Upper lobe of left lung (tissue), 6 donors: ENCODE results near the gene TMED10. TPM values are rescaled to one million over a fixed set of nuclear protein-coding genes. Genes with fewer than 3 reads are reported as not detected.

Experiments
- ATAC-seq, 2 donors: fragments of 200-7000 bp; cut with Tn5 transposase; one replicate each; pipeline ENCODE4 v1.9.1; 2022; ENCODE audit warnings: mild to moderate bottlenecking in 2 of 2, moderate library complexity in 2 of 2; ENCODE audit not compliant: low FRiP score in 2 of 2
- DNase-seq, 2 donors: peaks; one replicate each; pipeline ENCODE4 v3.0.0-alpha.2; 2019 to 2020
- H3K27ac ChIP-seq, 4 donors: fragments of 200-600 bp; sonication (generic); one replicate each; pipeline ENCODE4 v1.5.1; 2016 to 2019
- H3K27me3 ChIP-seq, 4 donors: fragments of 200-600 bp; sonication (generic); one replicate each; pipeline ENCODE4 v1.5.1; 2017 to 2019
- H3K36me3 ChIP-seq, 4 donors: fragments of 200-600 bp; sonication (generic); one replicate each; pipeline ENCODE4 v1.5.1; 2016 to 2019
- H3K4me1 ChIP-seq, 4 donors: fragments of 200-600 bp; sonication (generic); one replicate each; pipeline ENCODE4 v1.5.1; 2018 to 2019
- H3K4me3 ChIP-seq, 4 donors: fragments of 200-600 bp; sonication (generic); one replicate each; pipeline ENCODE4 v1.5.1; 2017 to 2019; ENCODE audit warnings: mild to moderate bottlenecking in 2 of 4, moderate library complexity in 1 of 4
- H3K9me3 ChIP-seq, 4 donors: fragments of 200-600 bp; sonication (generic); one replicate each; pipeline ENCODE4 v1.5.1; 2018 to 2019
- EP300 ChIP-seq, 4 donors: sonication (generic); formaldehyde crosslinking; IDR thresholded peaks; one replicate each; pipeline ENCODE4 v1.5.1; 2017; ENCODE audit warnings: antibody characterized with exemption in 4 of 4, control low read depth in 2 of 4
- POLR2A ChIP-seq, 4 donors: fragments of 450-650 bp; IDR thresholded peaks; one replicate each; pipeline ENCODE4 v1.5.1; 2016 to 2017; ENCODE audit warnings: antibody characterized with exemption in 4 of 4, mild to moderate bottlenecking in 2 of 4
- POLR2AphosphoS5 ChIP-seq, 2 donors: sonication (generic); formaldehyde crosslinking; IDR thresholded peaks; one replicate each; pipeline ENCODE4 v1.5.1; 2017; ENCODE audit warnings: antibody characterized with exemption in 2 of 2
- WGBS, 2 donors: methylation state at CpG; one replicate each; pipeline ENCODE4 v1.1.5; 2017 to 2018; 5-methylcytosine and 5-hydroxymethylcytosine counted together
- total RNA-seq, 6 donors: library from RNA; depleted of rRNA in 4 of 6; stranded (reverse); fragments of >200 nt in 4 of 6; gene quantifications; one replicate each; pipeline versions ENCODE4 v1.1.0 to v1.2.1, GENCODE V29; 2016 to 2021
- TF ChIP-seq, protein P1 (sequence below), 6 experiments: fragments of 450-650 bp in 4 of 6; fragments of 200-600 bp in 2 of 6; sonication (generic) in 2 of 6; IDR thresholded peaks; one replicate each; pipeline ENCODE4 v1.5.1; 2016 to 2019; ENCODE audit warnings: antibody characterized with exemption in 6 of 6
- donor health status: DM: no; HTN: no; CAD: no; lungs with moderate emphysema.
- donor health status: DM: no; HTN: yes; CAD: no; lungs with severe emphysema.

Gene TMED10
- total RNA-seq, 6 donors from 2014 or later = 72.3 to 314 (median 186) TPM

DNA sequence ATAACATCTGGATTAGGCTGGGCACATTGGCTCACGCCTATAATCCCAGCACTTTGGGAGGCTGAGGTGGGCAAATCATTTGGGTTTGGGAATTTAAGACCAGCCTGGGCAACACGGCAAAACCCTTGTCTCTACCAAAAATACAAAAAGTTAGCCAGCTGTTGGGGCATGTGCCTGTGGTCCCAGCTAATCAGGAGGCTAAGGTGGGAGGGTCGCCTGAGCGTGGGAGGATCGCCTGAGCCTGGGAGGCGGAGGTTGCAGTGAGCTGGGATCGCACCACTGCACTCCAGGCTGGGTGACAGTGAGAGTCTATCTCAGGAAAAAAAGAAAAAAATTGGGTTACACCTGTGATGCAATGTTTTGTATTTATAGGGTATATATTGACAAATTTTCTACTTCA lies 54.9 kb downstream of the TMED10 start:
- Histone ChIP-seq H3K9me3 (no peaks in the 10 kb centered on the region), H3K27me3 (no peaks in the 10 kb centered on the region), H3K36me3 (peaks cover 9 to 38% (median 26%) of the 10 kb centered on the region in 4 donors), H3K4me3 (no peak overlapping the region), H3K4me1 (peaks cover 18 to 38% (median 25%) of the 10 kb centered on the region in 4 donors), H3K27ac (peak overlapping the region in 2 of 4 donors; percentile 39 to 65)
- DNase-seq (no peak), ATAC-seq (no peak)
- TF ChIP-seq EP300 (IDR thresholded peaks at IDR 0.05) (no peak), POLR2A (IDR thresholded peaks at IDR 0.05) (no peak), POLR2AphosphoS5 (IDR thresholded peaks at IDR 0.05) (no peak)
- TF ChIP-seq, protein P1, sequence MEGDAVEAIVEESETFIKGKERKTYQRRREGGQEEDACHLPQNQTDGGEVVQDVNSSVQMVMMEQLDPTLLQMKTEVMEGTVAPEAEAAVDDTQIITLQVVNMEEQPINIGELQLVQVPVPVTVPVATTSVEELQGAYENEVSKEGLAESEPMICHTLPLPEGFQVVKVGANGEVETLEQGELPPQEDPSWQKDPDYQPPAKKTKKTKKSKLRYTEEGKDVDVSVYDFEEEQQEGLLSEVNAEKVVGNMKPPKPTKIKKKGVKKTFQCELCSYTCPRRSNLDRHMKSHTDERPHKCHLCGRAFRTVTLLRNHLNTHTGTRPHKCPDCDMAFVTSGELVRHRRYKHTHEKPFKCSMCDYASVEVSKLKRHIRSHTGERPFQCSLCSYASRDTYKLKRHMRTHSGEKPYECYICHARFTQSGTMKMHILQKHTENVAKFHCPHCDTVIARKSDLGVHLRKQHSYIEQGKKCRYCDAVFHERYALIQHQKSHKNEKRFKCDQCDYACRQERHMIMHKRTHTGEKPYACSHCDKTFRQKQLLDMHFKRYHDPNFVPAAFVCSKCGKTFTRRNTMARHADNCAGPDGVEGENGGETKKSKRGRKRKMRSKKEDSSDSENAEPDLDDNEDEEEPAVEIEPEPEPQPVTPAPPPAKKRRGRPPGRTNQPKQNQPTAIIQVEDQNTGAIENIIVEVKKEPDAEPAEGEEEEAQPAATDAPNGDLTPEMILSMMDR (IDR thresholded peaks at IDR 0.05) = no peak
- 92 to 94% methylated on average over 7 of the region's 7 CpGs for WGBS, 2 donors

DNA sequence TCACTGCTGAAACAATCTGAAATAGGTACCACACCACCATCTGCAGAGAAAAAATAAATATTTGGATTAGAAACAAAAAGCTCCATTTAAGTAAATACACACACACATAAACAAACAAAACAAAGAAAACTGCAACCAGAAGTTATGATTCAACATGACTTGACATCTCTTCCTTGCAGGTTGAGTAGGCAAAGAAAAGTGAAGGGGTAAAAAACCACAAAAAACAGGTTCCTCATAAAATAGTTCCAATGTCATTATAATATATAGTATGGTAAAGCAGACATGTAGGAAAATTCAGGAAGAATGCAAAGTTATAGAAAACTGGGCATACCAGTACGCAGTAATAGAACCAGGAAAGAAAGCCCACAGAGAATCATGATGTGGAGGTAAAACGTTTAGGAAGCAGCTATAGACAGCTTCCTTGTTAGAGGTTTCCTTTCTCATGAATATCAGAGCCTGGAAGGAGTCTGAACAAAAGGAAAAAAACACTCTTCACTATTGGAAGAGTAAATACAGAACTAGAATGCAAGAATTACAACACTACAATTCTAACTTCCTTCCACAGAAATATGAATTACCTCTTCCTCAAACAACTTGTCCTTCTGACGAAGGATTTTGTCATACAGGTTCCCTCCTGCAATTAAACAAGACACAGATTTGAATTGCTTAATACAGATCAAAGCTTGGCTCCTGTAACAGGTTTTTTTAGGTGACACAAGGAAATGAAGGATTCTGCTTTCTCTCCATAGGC lies 55.7 kb downstream of the TMED10 start:
- Histone ChIP-seq H3K27me3 (no peaks in the 10 kb centered on the region), H3K4me3 (no peak overlapping the region), H3K9me3 (no peaks in the 10 kb centered on the region), H3K36me3 (peaks cover 9 to 46% (median 34%) of the 10 kb centered on the region in 4 donors), H3K27ac (peak overlapping the region in 3 of 4 donors; percentile 4 to 65 (median 39)), H3K4me1 (peaks cover 13 to 29% (median 20%) of the 10 kb centered on the region in 4 donors)
- whole genome bisulfite sequencing, 2 donors = 36 to 40% methylated on average over 3 of the region's 3 CpGs
- TF ChIP-seq POLR2A (IDR thresholded peaks at IDR 0.05) (no peak), POLR2AphosphoS5 (IDR thresholded peaks at IDR 0.05) (no peak), EP300 (IDR thresholded peaks at IDR 0.05) (no peak)
- TF ChIP-seq, protein P1 (IDR thresholded peaks at IDR 0.05) = no peak
- DNase-seq (no peak), ATAC-seq (peak in 1 of 2 donors; percentile 21)

DNA sequence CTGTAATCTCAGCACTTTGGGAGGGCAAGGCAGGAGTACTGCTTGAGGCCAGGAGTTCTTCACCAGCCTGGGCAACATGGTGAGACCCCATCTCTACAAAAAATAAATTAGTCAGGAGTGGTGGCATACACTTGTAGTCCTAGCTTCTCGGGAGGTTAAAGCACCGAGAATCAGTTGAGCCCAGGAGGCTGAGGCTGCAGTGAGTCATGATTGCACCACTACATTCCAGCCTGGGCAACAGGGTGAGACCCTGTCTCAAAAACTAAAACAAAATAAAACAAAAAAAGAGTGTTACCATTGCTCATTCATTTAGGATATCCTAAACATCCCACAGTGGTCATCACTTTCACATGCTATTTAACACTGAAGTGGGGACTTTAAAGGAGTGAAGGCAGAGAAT lies 57.4 kb downstream of the TMED10 start:
- Histone ChIP-seq H3K4me3 (no peak overlapping the region), H3K27ac (no peak overlapping the region), H3K4me1 (peaks cover 7 to 13% (median 8%) of the 10 kb centered on the region in 4 donors), H3K27me3 (no peaks in the 10 kb centered on the region), H3K9me3 (no peaks in the 10 kb centered on the region), H3K36me3 (peaks cover 9 to 63% (median 44%) of the 10 kb centered on the region in 4 donors)
- ATAC-seq (no peak), DNase-seq (no peak)
- TF ChIP-seq POLR2AphosphoS5 (IDR thresholded peaks at IDR 0.05) (no peak), EP300 (IDR thresholded peaks at IDR 0.05) (no peak), POLR2A (IDR thresholded peaks at IDR 0.05) (no peak)
- TF ChIP-seq, protein P1 (IDR thresholded peaks at IDR 0.05) = no peak
- WGBS, 2 donors = 91 to 100% methylated on average over 2 of the region's 2 CpGs

DNA sequence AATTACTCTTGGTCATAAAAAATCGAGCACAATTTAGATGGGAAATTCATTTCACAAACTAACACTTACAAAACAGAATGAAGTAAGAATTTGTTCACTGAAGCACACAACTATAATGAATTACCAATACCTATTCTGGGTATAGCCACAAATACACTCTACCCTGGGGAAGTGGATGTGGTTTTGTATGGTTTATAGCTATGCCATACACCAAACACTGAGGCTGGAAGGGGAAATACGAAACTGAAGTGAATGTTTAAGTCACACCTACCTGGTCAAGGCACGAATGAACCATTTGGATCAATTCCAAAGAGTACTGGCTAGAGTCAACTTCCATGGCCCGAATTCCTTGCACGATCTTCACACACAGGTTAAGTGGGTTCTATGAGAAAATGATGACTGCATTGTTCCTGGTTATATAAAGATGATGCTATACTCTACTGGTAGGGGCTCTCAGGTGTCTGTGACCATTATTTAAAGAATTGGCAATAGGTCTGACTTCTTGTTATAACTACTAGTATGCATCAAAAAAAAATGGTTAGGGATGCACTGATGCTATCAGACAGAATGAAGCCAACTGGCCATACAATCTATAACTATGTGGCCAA lies 62.4 kb downstream of the TMED10 start:
- H3K36me3 ChIP-seq = peaks cover 33 to 100% (median 74%) of the 10 kb centered on the region in 4 donors
- DNase-seq (no peak), ATAC-seq (no peak)
- WGBS, 2 donors = 74 to 80% methylated on average over 5 of the region's 5 CpGs
- no peak overlapping the region for H3K4me3 ChIP-seq
- TF ChIP-seq POLR2A (IDR thresholded peaks at IDR 0.05) (no peak), POLR2AphosphoS5 (IDR thresholded peaks at IDR 0.05) (no peak), EP300 (IDR thresholded peaks at IDR 0.05) (no peak)
- TF ChIP-seq, protein P1 (IDR thresholded peaks at IDR 0.05) = no peak
- H3K4me1 ChIP-seq = no peaks in the 10 kb centered on the region
- H3K9me3 ChIP-seq = no peaks in the 10 kb centered on the region
- H3K27ac ChIP-seq = no peak overlapping the region
- no peaks in the 10 kb centered on the region for H3K27me3 ChIP-seq
